ENCODE results near the gene ITIH6.
A peak's percentile ranks its signal among the peaks of the same experiment; 100 is the strongest.

Gene ITIH6

GRCh38 chrX:54808109-54808604 lies 10.1 kb upstream of the ITIH6 start:
- Histone ChIP-seq H2BK5ac (ENCODE audit: low read depth, low read length, poor library complexity, severe bottlenecking) (peak overlapping the region; percentile 9), H3K18ac (ENCODE audit: low read depth in 1 of 2, low read length in 2 of 2) (peak overlapping the region; percentile 67 to 89), H2AFZ (ENCODE audit: low read depth, low read length) (no peak overlapping the region), H3K4me3 (ENCODE audit: insufficient read depth in 1 of 2, low read depth in 1 of 2, low read length in 2 of 2) (peak overlapping the region; percentile 69 to 88), H3K4me2 (ENCODE audit: low read length, poor library complexity, severe bottlenecking) (peak overlapping the region; percentile 65), H3K9ac (ENCODE audit: low read length) (peak overlapping the region; percentile 95), H2AK5ac (ENCODE audit: low read length, severe bottlenecking) (no peak overlapping the region), H2BK15ac (ENCODE audit: low read depth, poor library complexity, severe bottlenecking) (no peak overlapping the region), H3K14ac (ENCODE audit: low read length in 2 of 2) (no peak overlapping the region), H3K23ac (ENCODE audit: low read length in 2 of 2) (no peak overlapping the region), H3K27ac (ENCODE audit: low read length, poor library complexity, severe bottlenecking) (peak overlapping the region; percentile 97), H4K8ac (ENCODE audit: low read length) (no peak overlapping the region), H4K91ac (ENCODE audit: low read length) (peak overlapping the region; percentile 18), H3K27me3 (ENCODE audit: control insufficient read depth in 1 of 2, insufficient read depth in 1 of 2, low read length in 2 of 2) (peaks cover 3 to 34% of the 10 kb centered on the region in 2 experiments), H3K4ac (ENCODE audit: low read depth in 1 of 2, low read length in 2 of 2) (peak overlapping the region; percentile 59 to 64), H3K36me3 (ENCODE audit: control insufficient read depth in 1 of 2, insufficient read depth in 2 of 2, low read depth in 1 of 2, low read length in 2 of 2) (peaks cover 31 to 32% of the 10 kb centered on the region in 2 experiments), H3K9me3 (ENCODE audit: control insufficient read depth, low read length) (no peaks in the 10 kb centered on the region), H3K4me1 (ENCODE audit: control insufficient read depth, insufficient read depth, low read depth, low read length) (peaks cover 14% of the 10 kb centered on the region), H3K79me1 (replicated peaks; ENCODE audit: low read length, poor library complexity, severe bottlenecking) (peaks cover 5% of the 10 kb centered on the region), H2BK12ac (ENCODE audit: low read length in 2 of 2) (no peak overlapping the region), H2BK120ac (ENCODE audit: low read depth, low read length) (no peak overlapping the region)
- DNase-seq: peak; percentile 62
- whole genome bisulfite sequencing: 0% methylated on average over 23 of the region's 23 CpGs

GRCh38 chrX:54807524-54808108 lies 9.6 kb upstream of the ITIH6 start, which contains the start of gene MAGED2:
TSS of gene MAGED2 (plus strand) at chrX:54807745. CDS start at chrX:54809332, 1,587 bp downstream.
- Histone ChIP-seq H3K4ac (ENCODE audit: low read depth in 1 of 2, low read length in 2 of 2) (peak within 1 kb of the TSS; percentile 59 to 64), H2BK12ac (ENCODE audit: low read length in 2 of 2) (no peak within 1 kb of the TSS), H2BK15ac (ENCODE audit: low read depth, poor library complexity, severe bottlenecking) (no peak within 1 kb of the TSS), H3K14ac (ENCODE audit: low read length in 2 of 2) (no peak within 1 kb of the TSS), H3K27me3 (ENCODE audit: control insufficient read depth in 1 of 2, insufficient read depth in 1 of 2, low read length in 2 of 2) (peaks cover 3 to 36% of the 10 kb centered on the region in 2 experiments), H3K23ac (ENCODE audit: low read length in 2 of 2) (no peak within 1 kb of the TSS), H3K4me1 (ENCODE audit: control insufficient read depth, insufficient read depth, low read depth, low read length) (peaks cover 12% of the 10 kb centered on the region), H3K9ac (ENCODE audit: low read length) (peak within 1 kb of the TSS; percentile 95), H4K91ac (ENCODE audit: low read length) (peak within 1 kb of the TSS; percentile 18), H3K79me1 (replicated peaks; ENCODE audit: low read length, poor library complexity, severe bottlenecking) (peaks cover 5% of the 10 kb centered on the region), H2BK120ac (ENCODE audit: low read depth, low read length) (no peak within 1 kb of the TSS), H2BK5ac (ENCODE audit: low read depth, low read length, poor library complexity, severe bottlenecking) (peak within 1 kb of the TSS; percentile 9), H2AK5ac (ENCODE audit: low read length, severe bottlenecking) (no peak within 1 kb of the TSS), H3K18ac (ENCODE audit: low read depth in 1 of 2, low read length in 2 of 2) (peak within 1 kb of the TSS; percentile 67 to 89), H2AFZ (ENCODE audit: low read depth, low read length) (no peak within 1 kb of the TSS), H4K8ac (ENCODE audit: low read length) (peak within 1 kb of the TSS; percentile 15), H3K4me3 (ENCODE audit: insufficient read depth in 1 of 2, low read depth in 1 of 2, low read length in 2 of 2) (peak within 1 kb of the TSS; percentile 69 to 88), H3K27ac (ENCODE audit: low read length, poor library complexity, severe bottlenecking) (peak within 1 kb of the TSS; percentile 97), H3K9me3 (ENCODE audit: control insufficient read depth, low read length) (no peaks in the 10 kb centered on the region), H3K36me3 (ENCODE audit: control insufficient read depth in 1 of 2, insufficient read depth in 2 of 2, low read depth in 1 of 2, low read length in 2 of 2) (peaks cover 26% of the 10 kb centered on the region in 2 experiments), H3K4me2 (ENCODE audit: low read length, poor library complexity, severe bottlenecking) (peak within 1 kb of the TSS; percentile 65)
- DNase-seq: peak; percentile 57
- WGBS: under 1% methylated on average over 15 of the region's 17 CpGs

GRCh38 chrX:54799046-54799445 lies 991 bp upstream of the ITIH6 start:
- WGBS: 78% methylated on average over 2 of the region's 2 CpGs
- Histone ChIP-seq H3K9me3 (ENCODE audit: control insufficient read depth, low read length) (no peaks in the 10 kb centered on the region), H3K4ac (ENCODE audit: low read depth in 1 of 2, low read length in 2 of 2) (no peak overlapping the region), H3K4me2 (ENCODE audit: low read length, poor library complexity, severe bottlenecking) (no peak overlapping the region), H3K36me3 (ENCODE audit: control insufficient read depth in 1 of 2, insufficient read depth in 2 of 2, low read depth in 1 of 2, low read length in 2 of 2) (no peaks in the 10 kb centered on the region), H3K27ac (ENCODE audit: low read length, poor library complexity, severe bottlenecking) (no peak overlapping the region), H2BK120ac (ENCODE audit: low read depth, low read length) (no peak overlapping the region), H2BK5ac (ENCODE audit: low read depth, low read length, poor library complexity, severe bottlenecking) (no peak overlapping the region), H2AK5ac (ENCODE audit: low read length, severe bottlenecking) (no peak overlapping the region), H2BK15ac (ENCODE audit: low read depth, poor library complexity, severe bottlenecking) (no peak overlapping the region), H3K18ac (ENCODE audit: low read depth in 1 of 2, low read length in 2 of 2) (no peak overlapping the region), H3K4me1 (ENCODE audit: control insufficient read depth, insufficient read depth, low read depth, low read length) (no peaks in the 10 kb centered on the region), H3K27me3 (ENCODE audit: control insufficient read depth in 1 of 2, insufficient read depth in 1 of 2, low read length in 2 of 2) (peaks cover 6 to 67% of the 10 kb centered on the region in 2 experiments), H2AFZ (ENCODE audit: low read depth, low read length) (no peak overlapping the region), H3K79me1 (replicated peaks; ENCODE audit: low read length, poor library complexity, severe bottlenecking) (no peaks in the 10 kb centered on the region), H4K91ac (ENCODE audit: low read length) (no peak overlapping the region), H3K9ac (ENCODE audit: low read length) (no peak overlapping the region), H4K8ac (ENCODE audit: low read length) (no peak overlapping the region), H3K4me3 (ENCODE audit: insufficient read depth in 1 of 2, low read depth in 1 of 2, low read length in 2 of 2) (no peak overlapping the region), H3K23ac (ENCODE audit: low read length in 2 of 2) (no peak overlapping the region), H3K14ac (ENCODE audit: low read length in 2 of 2) (no peak overlapping the region), H2BK12ac (ENCODE audit: low read length in 2 of 2) (no peak overlapping the region)
- DNase-seq: no peak

GRCh38 chrX:54794795-54795194 lies 3.3 kb downstream of the ITIH6 start:
- Histone ChIP-seq H4K8ac (ENCODE audit: low read length) (no peak overlapping the region), H3K18ac (ENCODE audit: low read depth in 1 of 2, low read length in 2 of 2) (no peak overlapping the region), H3K79me1 (replicated peaks; ENCODE audit: low read length, poor library complexity, severe bottlenecking) (no peaks in the 10 kb centered on the region), H2BK5ac (ENCODE audit: low read depth, low read length, poor library complexity, severe bottlenecking) (no peak overlapping the region), H2BK12ac (ENCODE audit: low read length in 2 of 2) (no peak overlapping the region), H2BK15ac (ENCODE audit: low read depth, poor library complexity, severe bottlenecking) (no peak overlapping the region), H3K4me2 (ENCODE audit: low read length, poor library complexity, severe bottlenecking) (no peak overlapping the region), H4K91ac (ENCODE audit: low read length) (no peak overlapping the region), H3K4me3 (ENCODE audit: insufficient read depth in 1 of 2, low read depth in 1 of 2, low read length in 2 of 2) (no peak overlapping the region), H3K27me3 (ENCODE audit: control insufficient read depth in 1 of 2, insufficient read depth in 1 of 2, low read length in 2 of 2) (peaks cover 9 to 66% of the 10 kb centered on the region in 2 experiments), H3K23ac (ENCODE audit: low read length in 2 of 2) (no peak overlapping the region), H3K4ac (ENCODE audit: low read depth in 1 of 2, low read length in 2 of 2) (no peak overlapping the region), H2AK5ac (ENCODE audit: low read length, severe bottlenecking) (no peak overlapping the region), H3K14ac (ENCODE audit: low read length in 2 of 2) (no peak overlapping the region), H3K9me3 (ENCODE audit: control insufficient read depth, low read length) (no peaks in the 10 kb centered on the region), H3K27ac (ENCODE audit: low read length, poor library complexity, severe bottlenecking) (no peak overlapping the region), H3K36me3 (ENCODE audit: control insufficient read depth in 1 of 2, insufficient read depth in 2 of 2, low read depth in 1 of 2, low read length in 2 of 2) (no peaks in the 10 kb centered on the region), H3K9ac (ENCODE audit: low read length) (no peak overlapping the region), H2BK120ac (ENCODE audit: low read depth, low read length) (no peak overlapping the region), H2AFZ (ENCODE audit: low read depth, low read length) (no peak overlapping the region), H3K4me1 (ENCODE audit: control insufficient read depth, insufficient read depth, low read depth, low read length) (no peaks in the 10 kb centered on the region)
- no peak for DNase-seq
- WGBS: 54% methylated on average over 4 of the region's 4 CpGs
